Mucosa of descending colon (tissue), 3 donors: ENCODE data around the gene SCN11A. TPM values are rescaled to one million over a fixed set of nuclear protein-coding genes. Genes with fewer than 3 reads are reported as not detected.
A peak's percentile ranks its signal among the peaks of the same experiment; 100 is the strongest.

ENCODE experiments used
- ATAC-seq: fragments of 200-7000 bp; cut with Tn5 transposase; one replicate; pipeline ENCODE4 v1.9.1; 2020; ENCODE audit warnings: mild to moderate bottlenecking, moderate library complexity
- DNase-seq, 3 donors: peaks; one replicate each; pipeline ENCODE4 v3.0.0-alpha.2; 2020
- H3K36me3 ChIP-seq: fragments of 200-600 bp; one replicate; pipeline ENCODE4 v1.8.0; 2021; ENCODE audit warnings: low read depth, mild to moderate bottlenecking
- H3K4me1 ChIP-seq: fragments of 200-600 bp; one replicate; pipeline ENCODE4 v1.8.0; 2021; ENCODE audit warnings: low read depth, mild to moderate bottlenecking
- H3K4me3 ChIP-seq: fragments of 200-600 bp; one replicate; pipeline ENCODE4 v1.8.0; 2021; ENCODE audit warnings: mild to moderate bottlenecking
- H3K9me3 ChIP-seq: fragments of 200-600 bp; one replicate; pipeline ENCODE4 v1.8.0; 2021; ENCODE audit warnings: mild to moderate bottlenecking
- CTCF ChIP-seq: fragments of 200-600 bp; IDR thresholded peaks from one replicate; pipeline ENCODE4 v1.8.0; 2022; ENCODE audit warnings: antibody characterized with exemption, mild to moderate bottlenecking
- intact Hi-C, 2 donors: fragments of 100-400 bp; cut with DNase I in 1 of 2; cut with micrococcal nuclease in 1 of 2; formaldehyde crosslinking; loops; one replicate each; pipeline versions ENCODE4 v1.11.0 to v1.11.1; 2022; cut with DNase I, micrococcal nuclease
- long read RNA-seq, 2 donors: library from polyadenylated mRNA; unstranded; transcript quantifications; one replicate each; pipeline ENCODE4 v2.0.0, GENCODE V29; 2019 to 2021
- total RNA-seq, 3 donors: library from RNA; stranded (reverse); fragmentation: NEBNext Ultra II Directional in 2 of 3; extraction: Animal tissue kit (Norgen Biotek cat#: 25700) in 2 of 3; gene quantifications; one replicate each; pipeline versions ENCODE4 v1.2.1 to v1.2.4, GENCODE V29; 2021 to 2023
- donor health status: DM: no; HTN: no; CAD: no; lungs with moderate emphysema.
- donor health status: DM: no; HTN: no; CAD: no.
- donor health status: DM: no; HTN: yes; CAD: no.

The SCN11A gene
- 1 to 10 TPM in 1 of 3 donors, under 1 TPM in 2; 0.23 to 2.1 (median 0.27) TPM for total RNA-seq
- long read RNA-seq, donor 1 = 0 reads
- long read RNA-seq, donor 2 = 0 reads

- peak within 1 kb of the TSS; percentile 99 for H3K4me3 ChIP-seq
- ATAC-seq = peak; percentile 99
- H3K36me3 ChIP-seq = no peaks in the 10 kb centered on the region
- DNase-seq = peak; percentile 94 to 98 (median 97)
- H3K9me3 ChIP-seq = no peaks in the 10 kb centered on the region
- peaks cover 15% of the 10 kb centered on the region for H3K4me1 ChIP-seq
- intact Hi-C loops = no loop called here
- TF ChIP-seq CTCF = no peak
Observed at GRCh38 chr3:39051649-39052561, at the start of gene SCN11A, which contains the start of gene WDR48. Gene SCN11A (minus strand): TSS chr3:39051944. CDS start chr3:38950362, 101,582 bp downstream. Gene WDR48 (plus strand): TSS chr3:39052016. CDS start chr3:39052026, 10 bp downstream.

GRCh38 chr3:39101022-39101689 is 49.4 kb upstream of the SCN11A start:
- DNase-seq (peak in 1 of 3 donors; percentile 49), ATAC-seq (peak; percentile 75)
- peak; percentile 31 for TF ChIP-seq CTCF
- intact Hi-C loops = no loop called here
- no peaks in the 10 kb centered on the region for H3K9me3 ChIP-seq
- peaks cover 26% of the 10 kb centered on the region for H3K4me1 ChIP-seq
- H3K4me3 ChIP-seq = no peak overlapping the region
- H3K36me3 ChIP-seq = no peaks in the 10 kb centered on the region

- H3K4me3 ChIP-seq = no peak overlapping the region
- H3K4me1 ChIP-seq = peaks cover 19% of the 10 kb centered on the region
- no peak for TF ChIP-seq CTCF
- DNase-seq (no peak), ATAC-seq (no peak)
- no peaks in the 10 kb centered on the region for H3K9me3 ChIP-seq
- H3K36me3 ChIP-seq = no peaks in the 10 kb centered on the region
- intact Hi-C loops = no loop called here
Observed at GRCh38 chr3:39100500-39100886, 48.7 kb upstream of the SCN11A start.

DNA sequence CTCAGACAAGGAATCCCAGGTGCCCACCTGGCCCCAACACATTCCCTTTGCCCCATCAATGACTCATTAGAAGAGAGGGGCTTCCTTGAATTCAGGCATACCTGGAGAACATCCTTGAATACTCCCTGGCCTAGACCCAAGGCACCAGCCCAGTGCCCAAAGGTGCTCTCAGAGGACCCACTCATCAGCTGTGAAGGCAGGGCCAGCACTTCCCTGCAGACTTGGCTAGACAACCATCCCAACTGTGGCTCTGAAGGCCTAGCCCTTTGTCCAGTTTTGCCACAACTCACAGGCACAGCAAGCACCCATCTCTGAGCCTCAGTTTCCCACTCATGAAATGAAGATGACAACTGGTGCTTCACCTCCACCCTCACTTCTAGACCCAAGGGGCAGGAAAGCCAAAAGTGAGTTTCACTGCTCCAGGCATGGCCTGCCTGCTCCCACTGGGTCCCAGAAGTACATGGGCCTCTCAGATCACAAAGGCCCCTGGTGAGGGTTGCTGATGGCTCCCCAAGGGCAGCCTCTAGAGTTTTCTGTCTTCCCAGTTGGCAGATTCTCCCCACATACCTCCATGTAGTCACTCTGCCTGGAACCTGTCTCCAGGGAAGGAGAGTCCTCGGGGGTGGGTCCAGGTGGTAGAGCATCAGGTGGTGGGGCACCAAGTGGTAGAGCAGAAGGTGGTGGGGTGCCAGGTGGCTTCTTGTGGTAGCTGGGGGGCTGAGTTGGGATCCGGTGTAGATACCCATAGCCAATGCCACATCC is 48.2 kb upstream of the SCN11A start:
- intact Hi-C loops = no loop called here
- no peak for DNase-seq
- H3K36me3 ChIP-seq = no peaks in the 10 kb centered on the region

More for the DNA sequence above, 48.2 kb upstream of the SCN11A start:
- Histone ChIP-seq H3K9me3 (no peaks in the 10 kb centered on the region), H3K4me1 (peaks cover 14% of the 10 kb centered on the region), H3K4me3 (no peak overlapping the region)
- TF ChIP-seq CTCF = no peak
- ATAC-seq = no peak
